Measurements from ENCODE around the gene PRKCD. TPM values are rescaled to one million over a fixed set of nuclear protein-coding genes. Genes with fewer than 3 reads are reported as not detected.

PRKCD gene
- total RNA-seq, 2 experiments from 2014 or later = 23.4 to 24.8 TPM

DNA sequence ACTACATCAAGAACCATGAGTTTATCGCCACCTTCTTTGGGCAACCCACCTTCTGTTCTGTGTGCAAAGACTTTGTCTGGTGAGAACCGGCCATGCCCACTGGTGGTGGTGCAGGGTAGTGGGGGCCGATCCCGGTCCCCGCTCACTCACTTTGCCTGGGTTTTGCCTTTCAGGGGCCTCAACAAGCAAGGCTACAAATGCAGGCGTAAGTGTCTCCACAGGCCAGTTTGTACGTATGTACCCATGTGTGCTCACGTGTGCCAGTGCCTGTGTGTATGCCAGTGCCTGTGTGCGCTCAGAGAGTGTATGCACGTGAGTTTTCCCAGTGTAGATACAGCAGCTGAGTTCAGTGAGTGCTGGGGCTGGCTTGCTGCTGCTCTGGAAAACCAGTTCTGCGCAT lies 20.5 kb downstream of the PRKCD start:
- Mint-ChIP-seq H3K36me3 (ENCODE audit: low read depth) (peaks cover 21% of the 10 kb centered on the region), H3K27me3 (no peaks in the 10 kb centered on the region), H3K9me3 (no peaks in the 10 kb centered on the region), H3K27ac (no peak overlapping the region), H3K4me3 (no peak overlapping the region), H3K4me1 (peaks cover 5% of the 10 kb centered on the region)
- ChIA-PET CTCF (interaction anchor here (0.9 to 1.3 kb wide), 3 partner anchors 10 to 44 kb away, joined by 3 read pairs; partner anchors contain the start of gene PRKCD), POLR2A (interaction anchor here (0.9 kb wide), 1 partner anchor 13 kb away, joined by 3 read pairs; no protein-coding TSS in a partner anchor)
- DNase-seq = no peak

DNA sequence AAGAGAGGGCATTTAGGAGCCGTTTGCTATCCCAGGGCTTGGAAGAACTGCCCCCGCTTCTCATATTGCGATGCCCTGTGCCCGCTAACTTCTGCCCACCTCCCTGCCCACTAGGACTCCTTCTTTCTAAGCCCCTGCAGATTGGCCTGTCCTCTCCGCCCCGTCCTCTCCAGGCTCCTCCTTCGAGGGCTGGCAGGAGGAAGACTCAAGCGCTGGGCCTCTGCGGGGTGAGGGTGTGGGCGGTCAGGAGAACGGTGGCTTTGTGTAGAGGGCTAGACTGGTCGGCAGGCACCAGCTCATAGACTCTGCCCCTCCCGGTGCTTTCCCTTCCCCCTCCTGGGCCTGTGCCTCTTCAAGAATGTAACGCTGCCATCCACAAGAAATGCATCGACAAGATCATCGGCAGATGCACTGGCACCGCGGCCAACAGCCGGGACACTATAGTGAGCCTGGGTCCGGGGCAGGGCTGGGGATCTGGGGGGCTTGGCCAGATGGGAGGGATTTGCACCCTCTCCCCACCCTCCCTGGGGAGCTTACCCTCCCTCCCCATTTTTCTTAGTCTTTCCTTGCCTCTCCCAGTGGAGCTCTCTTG lies 21.9 kb downstream of the PRKCD start:
- Mint-ChIP-seq H3K4me3 (no peak overlapping the region), H3K36me3 (ENCODE audit: low read depth) (peaks cover 21% of the 10 kb centered on the region), H3K27ac (no peak overlapping the region), H3K27me3 (no peaks in the 10 kb centered on the region), H3K4me1 (peaks cover 5% of the 10 kb centered on the region), H3K9me3 (no peaks in the 10 kb centered on the region)
- POLR2A ChIA-PET = interaction anchor here (0.9 kb wide), 1 partner anchor 13 kb away, joined by 3 read pairs; no protein-coding TSS in a partner anchor
- CTCF ChIA-PET = interaction anchor here (1.3 kb wide), 1 partner anchor 9 kb away, joined by 3 read pairs; no protein-coding TSS in a partner anchor
- no peak for DNase-seq

DNA sequence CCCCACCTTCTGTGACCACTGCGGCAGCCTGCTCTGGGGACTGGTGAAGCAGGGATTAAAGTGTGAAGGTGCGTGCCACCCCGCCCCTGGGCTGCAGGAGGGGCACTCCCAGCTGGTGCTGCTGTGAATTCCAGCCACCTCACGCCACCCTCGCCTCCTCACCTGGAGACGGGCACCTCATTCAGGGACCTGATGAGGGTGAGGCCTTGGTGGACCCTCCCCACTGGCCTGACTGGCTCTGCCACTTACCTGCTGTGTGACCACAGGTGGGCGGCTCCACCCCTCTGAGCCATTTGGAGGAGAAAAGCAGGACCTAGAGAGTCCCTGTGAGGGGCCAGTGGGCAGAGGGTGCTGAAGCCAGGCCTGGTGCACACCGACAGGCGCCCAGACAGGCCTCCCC lies 22.5 kb downstream of the PRKCD start:
- H3K27ac Mint-ChIP-seq = no peak overlapping the region
- ChIA-PET POLR2A (interaction anchor here (0.9 kb wide), 1 partner anchor 13 kb away, joined by 3 read pairs; no protein-coding TSS in a partner anchor), CTCF (no interaction called here)
- H3K4me1 Mint-ChIP-seq = peaks cover 5% of the 10 kb centered on the region
- H3K4me3 Mint-ChIP-seq = no peak overlapping the region
- DNase-seq = no peak
- peaks cover 21% of the 10 kb centered on the region for H3K36me3 Mint-ChIP-seq (ENCODE audit: low read depth)
- no peaks in the 10 kb centered on the region for H3K27me3 Mint-ChIP-seq
- no peaks in the 10 kb centered on the region for H3K9me3 Mint-ChIP-seq

DNA sequence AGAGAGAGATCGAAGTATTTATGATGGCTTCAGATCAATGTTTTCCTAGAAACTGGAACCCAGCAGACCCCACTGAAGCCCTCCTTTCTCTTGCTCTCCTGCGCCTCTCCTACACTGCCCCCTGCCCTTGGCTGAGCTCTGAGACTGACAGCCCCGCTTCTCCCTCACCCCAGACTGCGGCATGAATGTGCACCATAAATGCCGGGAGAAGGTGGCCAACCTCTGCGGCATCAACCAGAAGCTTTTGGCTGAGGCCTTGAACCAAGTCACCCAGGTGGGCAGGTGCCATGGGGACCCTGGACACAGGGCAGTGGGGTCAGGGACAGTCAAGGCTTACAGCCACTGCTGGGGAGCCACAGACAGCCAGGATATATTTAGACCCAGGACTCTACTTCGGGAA lies 23.7 kb downstream of the PRKCD start:
- Mint-ChIP-seq H3K9me3 (no peaks in the 10 kb centered on the region), H3K27ac (no peak overlapping the region), H3K4me3 (no peak overlapping the region), H3K27me3 (no peaks in the 10 kb centered on the region), H3K36me3 (ENCODE audit: low read depth) (peaks cover 15% of the 10 kb centered on the region), H3K4me1 (peaks cover 5% of the 10 kb centered on the region)
- POLR2A ChIA-PET = no interaction called here
- CTCF ChIA-PET = no interaction called here
- DNase-seq = no peak

DNA sequence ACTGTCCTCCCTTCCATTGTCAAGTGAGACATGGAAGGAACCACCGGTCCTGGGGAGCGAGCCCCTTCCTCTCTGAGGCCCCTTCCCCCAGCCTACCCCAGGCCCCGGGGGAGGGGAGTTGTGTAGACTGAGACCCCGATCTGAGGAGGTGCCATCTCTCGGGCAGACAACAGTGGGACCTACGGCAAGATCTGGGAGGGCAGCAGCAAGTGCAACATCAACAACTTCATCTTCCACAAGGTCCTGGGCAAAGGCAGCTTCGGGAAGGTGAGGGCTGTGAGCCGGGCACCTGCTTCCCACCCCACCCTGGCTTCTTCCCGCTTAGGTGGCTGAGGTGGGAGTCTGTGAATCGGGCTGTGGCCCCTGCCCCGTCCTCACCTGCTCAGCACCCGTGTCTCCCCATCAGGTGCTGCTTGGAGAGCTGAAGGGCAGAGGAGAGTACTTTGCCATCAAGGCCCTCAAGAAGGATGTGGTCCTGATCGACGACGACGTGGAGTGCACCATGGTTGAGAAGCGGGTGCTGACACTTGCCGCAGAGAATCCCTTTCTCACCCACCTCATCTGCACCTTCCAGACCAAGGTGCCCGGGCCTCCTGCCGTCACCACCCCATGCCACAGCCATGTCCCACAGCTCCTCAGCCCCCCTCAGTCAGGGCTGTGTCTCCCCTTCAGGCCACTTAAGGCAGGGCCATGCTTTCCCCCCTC lies 24.9 kb downstream of the PRKCD start:
- H3K27me3 Mint-ChIP-seq = no peaks in the 10 kb centered on the region
- H3K4me1 Mint-ChIP-seq = peaks cover 5% of the 10 kb centered on the region
- peaks cover 14% of the 10 kb centered on the region for H3K36me3 Mint-ChIP-seq (ENCODE audit: low read depth)
- no peak overlapping the region for H3K27ac Mint-ChIP-seq
- no peak overlapping the region for H3K4me3 Mint-ChIP-seq
- no peaks in the 10 kb centered on the region for H3K9me3 Mint-ChIP-seq
- ChIA-PET CTCF (interaction anchor here (0.6 kb wide), 1 partner anchor 52 kb away, joined by 3 read pairs; no protein-coding TSS in a partner anchor), POLR2A (no interaction called here)
- DNase-seq = no peak

DNA sequence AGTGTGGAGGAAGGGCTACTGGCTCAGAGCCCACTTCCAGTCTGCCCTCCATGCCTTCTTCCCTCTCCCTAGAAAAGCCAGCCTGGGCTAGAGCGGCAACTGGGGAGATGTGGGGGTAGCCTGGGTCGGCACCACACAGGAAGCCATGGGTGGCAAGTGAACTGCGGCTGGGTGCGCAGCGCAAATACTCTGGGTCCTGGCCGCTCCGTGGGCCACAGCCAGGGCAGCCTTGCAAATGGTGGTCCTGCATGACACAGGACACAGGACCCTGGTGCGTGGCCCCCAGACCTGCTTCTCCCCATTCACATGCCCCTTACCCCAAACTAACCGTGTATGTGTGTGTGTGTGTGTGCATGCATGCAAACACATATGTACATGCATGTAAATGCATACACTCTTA lies 25.7 kb downstream of the PRKCD start:
- no peak overlapping the region for H3K4me3 Mint-ChIP-seq
- no peaks in the 10 kb centered on the region for H3K9me3 Mint-ChIP-seq
- peaks cover 14% of the 10 kb centered on the region for H3K36me3 Mint-ChIP-seq (ENCODE audit: low read depth)
- CTCF ChIA-PET = no interaction called here
- no peaks in the 10 kb centered on the region for H3K27me3 Mint-ChIP-seq
- peaks cover 5% of the 10 kb centered on the region for H3K4me1 Mint-ChIP-seq
- POLR2A ChIA-PET = no interaction called here
- no peak for DNase-seq
- no peak overlapping the region for H3K27ac Mint-ChIP-seq

DNA sequence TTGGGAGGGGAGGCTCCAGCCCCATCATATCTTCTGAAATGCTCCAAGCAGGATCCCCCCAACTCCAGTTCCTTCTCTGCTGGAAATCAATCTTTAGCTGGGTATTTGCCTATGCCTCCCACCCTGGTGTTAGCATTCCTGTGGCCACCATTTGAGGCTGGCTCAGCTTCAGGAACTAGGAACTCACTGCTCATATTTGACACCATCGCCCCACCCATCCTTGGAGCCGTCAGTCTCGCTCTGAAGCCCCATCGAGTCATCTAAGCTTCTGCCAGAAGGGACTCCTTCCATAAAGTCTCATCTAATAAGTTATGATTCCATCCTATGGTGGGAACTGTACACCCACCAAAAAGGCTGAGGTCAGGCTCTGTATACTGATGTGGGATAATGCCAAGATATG lies 26.4 kb downstream of the PRKCD start:
- peaks cover 17% of the 10 kb centered on the region for H3K36me3 Mint-ChIP-seq (ENCODE audit: low read depth)
- no peaks in the 10 kb centered on the region for H3K27me3 Mint-ChIP-seq
- CTCF ChIA-PET = no interaction called here

DNA sequence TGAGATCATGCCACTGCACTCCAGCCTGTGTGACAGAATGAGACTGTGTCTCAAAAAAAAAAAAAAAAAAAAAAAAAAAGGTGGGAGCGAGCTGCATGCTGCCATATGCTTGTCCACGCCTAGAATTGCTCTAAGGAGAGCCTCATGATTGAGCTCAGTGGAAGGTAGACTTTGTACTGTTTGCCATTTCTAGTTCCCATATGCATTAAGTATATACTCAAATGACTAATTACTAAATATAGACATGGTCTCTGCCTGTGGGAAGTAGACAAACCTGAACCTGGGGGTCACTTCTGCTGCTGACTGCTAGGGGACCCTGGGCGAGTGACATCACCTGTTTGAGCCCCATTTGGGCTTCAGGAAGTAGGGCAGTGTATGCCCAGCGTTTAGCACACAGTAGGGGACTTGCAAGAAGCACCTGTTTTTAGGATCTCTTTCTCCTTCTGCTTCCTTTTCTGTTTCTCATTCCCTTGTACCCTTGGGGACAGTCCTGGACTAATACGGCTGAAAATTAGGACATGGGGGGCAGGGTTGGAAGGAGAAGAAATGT lies 27.2 kb downstream of the PRKCD start:
- no peaks in the 10 kb centered on the region for H3K27me3 Mint-ChIP-seq
- no peak for DNase-seq
- H3K4me3 Mint-ChIP-seq = no peak overlapping the region
- POLR2A ChIA-PET = interaction anchor here (0.8 kb wide), 1 partner anchor 74 kb away, joined by 3 read pairs; no protein-coding TSS in a partner anchor
- no peak overlapping the region for H3K27ac Mint-ChIP-seq
- peaks cover 17% of the 10 kb centered on the region for H3K36me3 Mint-ChIP-seq (ENCODE audit: low read depth)
- peaks cover 12% of the 10 kb centered on the region for H3K4me1 Mint-ChIP-seq
- no peaks in the 10 kb centered on the region for H3K9me3 Mint-ChIP-seq
- CTCF ChIA-PET = interaction anchor here (0.7 kb wide), 1 partner anchor 11 kb away, joined by 3 read pairs; no protein-coding TSS in a partner anchor

More for the DNA sequence above, 26.4 kb downstream of the PRKCD start:
- Mint-ChIP-seq H3K9me3 (no peaks in the 10 kb centered on the region), H3K4me1 (peaks cover 5% of the 10 kb centered on the region), H3K4me3 (no peak overlapping the region), H3K27ac (no peak overlapping the region)
- POLR2A ChIA-PET = interaction anchor here (0.8 kb wide), 1 partner anchor 73 kb away, joined by 3 read pairs; no protein-coding TSS in a partner anchor
- DNase-seq = no peak

DNA sequence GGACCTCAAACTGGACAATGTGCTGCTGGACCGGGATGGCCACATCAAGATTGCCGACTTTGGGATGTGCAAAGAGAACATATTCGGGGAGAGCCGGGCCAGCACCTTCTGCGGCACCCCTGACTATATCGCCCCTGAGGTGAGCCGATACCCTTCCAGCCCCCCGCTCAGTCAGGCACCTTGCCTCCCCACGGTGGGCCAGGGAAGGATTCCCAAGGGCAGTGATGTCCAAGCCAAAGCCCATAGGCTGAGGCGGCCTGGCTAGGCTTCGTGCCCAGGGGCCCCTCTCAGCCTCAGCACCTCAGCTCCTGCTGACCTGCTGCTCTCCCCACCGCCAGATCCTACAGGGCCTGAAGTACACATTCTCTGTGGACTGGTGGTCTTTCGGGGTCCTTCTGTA lies 27.7 kb downstream of the PRKCD start:
- no peak for DNase-seq
- H3K9me3 Mint-ChIP-seq = no peaks in the 10 kb centered on the region
- no peak overlapping the region for H3K27ac Mint-ChIP-seq
- POLR2A ChIA-PET = no interaction called here
- peaks cover 17% of the 10 kb centered on the region for H3K36me3 Mint-ChIP-seq (ENCODE audit: low read depth)
- peaks cover 14% of the 10 kb centered on the region for H3K4me1 Mint-ChIP-seq
- H3K4me3 Mint-ChIP-seq = no peak overlapping the region
- CTCF ChIA-PET = interaction anchor here (0.7 kb wide), 1 partner anchor 11 kb away, joined by 3 read pairs; no protein-coding TSS in a partner anchor
- H3K27me3 Mint-ChIP-seq = no peaks in the 10 kb centered on the region

DNA sequence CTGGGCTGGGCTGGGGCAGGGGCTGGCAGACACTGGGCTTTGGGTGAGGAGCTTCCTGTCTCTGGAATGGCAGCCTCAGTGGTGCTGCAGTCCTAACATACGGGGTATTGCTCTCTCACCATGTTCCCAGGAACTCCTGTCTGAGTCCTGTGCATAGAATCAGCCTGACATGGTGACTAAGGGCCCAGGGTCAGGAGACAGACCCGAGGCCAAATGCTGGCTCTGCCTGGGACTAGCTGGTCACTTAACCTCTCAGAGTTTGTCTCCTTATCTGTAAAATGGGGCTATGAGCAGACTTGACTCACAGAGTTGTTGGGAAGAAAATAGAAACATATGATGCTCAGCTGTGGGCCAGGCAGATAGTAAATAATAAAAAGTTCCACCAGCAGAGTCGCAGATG lies 28.3 kb downstream of the PRKCD start:
- H3K9me3 Mint-ChIP-seq = no peaks in the 10 kb centered on the region
- ChIA-PET POLR2A (interaction anchor here (0.5 to 0.6 kb wide), 2 partner anchors 234 to 296 kb away, joined by 3 to 5 read pairs; no protein-coding TSS in a partner anchor), CTCF (no interaction called here)
- H3K4me1 Mint-ChIP-seq = peaks cover 14% of the 10 kb centered on the region
- H3K27me3 Mint-ChIP-seq = no peaks in the 10 kb centered on the region
- H3K27ac Mint-ChIP-seq = no peak overlapping the region
- no peak for DNase-seq
- H3K4me3 Mint-ChIP-seq = no peak overlapping the region
- peaks cover 17% of the 10 kb centered on the region for H3K36me3 Mint-ChIP-seq (ENCODE audit: low read depth)

DNA sequence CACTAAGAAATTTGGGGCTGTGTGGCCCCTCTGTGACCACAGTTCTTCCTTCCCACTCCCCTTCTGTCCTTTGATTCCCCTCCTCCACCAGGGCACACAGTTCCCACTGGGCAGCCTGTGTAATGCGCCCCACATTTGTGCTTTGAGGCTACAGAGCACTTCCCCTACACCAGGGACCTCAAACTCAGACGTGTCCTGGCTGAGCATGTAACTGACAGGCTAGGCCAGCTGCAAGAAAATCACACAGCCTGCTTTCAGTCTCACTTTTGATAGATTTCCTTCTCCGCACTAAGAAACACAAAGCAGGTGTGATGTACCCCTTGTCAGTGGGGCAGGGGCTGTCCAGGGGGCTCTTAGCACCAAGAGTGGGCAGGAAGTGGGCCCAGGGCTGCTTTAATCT lies 29.6 kb downstream of the PRKCD start:
- H3K9me3 Mint-ChIP-seq = no peaks in the 10 kb centered on the region
- peaks cover 15% of the 10 kb centered on the region for H3K4me1 Mint-ChIP-seq
- DNase-seq = no peak
- H3K4me3 Mint-ChIP-seq = no peak overlapping the region
- CTCF ChIA-PET = interaction anchor here (1.2 to 2.6 kb wide), 3 partner anchors 8 to 81 kb away, joined by 3 to 14 read pairs (median 3); no protein-coding TSS in a partner anchor
- POLR2A ChIA-PET = interaction anchor here (1.2 to 1.4 kb wide), 2 partner anchors 20 to 27 kb away, joined by 3 read pairs; no protein-coding TSS in a partner anchor
- H3K27me3 Mint-ChIP-seq = no peaks in the 10 kb centered on the region
- peaks cover 11% of the 10 kb centered on the region for H3K36me3 Mint-ChIP-seq (ENCODE audit: low read depth)
- no peak overlapping the region for H3K27ac Mint-ChIP-seq

DNA sequence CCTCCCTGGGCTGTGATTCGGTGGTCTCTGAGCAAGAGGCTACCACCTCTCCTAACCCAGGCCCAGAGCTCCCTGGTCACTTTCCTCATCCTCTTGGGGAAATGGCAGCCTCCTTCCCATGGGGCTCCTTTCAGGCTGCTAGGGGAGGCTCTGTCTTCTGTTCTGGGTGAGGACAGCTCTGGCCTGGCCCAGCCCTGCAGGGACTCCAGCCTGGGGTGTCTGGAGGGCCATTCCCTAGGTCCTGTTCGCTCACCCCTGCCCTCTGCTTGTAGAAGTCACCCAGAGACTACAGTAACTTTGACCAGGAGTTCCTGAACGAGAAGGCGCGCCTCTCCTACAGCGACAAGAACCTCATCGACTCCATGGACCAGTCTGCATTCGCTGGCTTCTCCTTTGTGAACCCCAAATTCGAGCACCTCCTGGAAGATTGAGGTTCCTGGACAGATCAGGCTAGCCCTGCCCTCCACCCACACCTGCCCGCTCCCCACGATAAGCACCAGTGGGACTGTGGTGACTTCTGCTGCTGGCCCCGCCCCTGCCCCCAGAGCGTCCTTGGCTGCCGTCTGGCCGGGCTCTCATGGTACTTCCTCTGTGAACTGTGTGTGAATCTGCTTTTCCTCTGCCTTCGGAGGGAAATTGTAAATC lies 30.9 kb downstream of the PRKCD start:
- H3K27ac Mint-ChIP-seq = no peak overlapping the region
- no peak overlapping the region for H3K4me3 Mint-ChIP-seq
- DNase-seq = no peak
- no peaks in the 10 kb centered on the region for H3K27me3 Mint-ChIP-seq
- H3K4me1 Mint-ChIP-seq = peaks cover 21% of the 10 kb centered on the region
- peaks cover 11% of the 10 kb centered on the region for H3K36me3 Mint-ChIP-seq (ENCODE audit: low read depth)
- ChIA-PET CTCF (interaction anchor here (0.8 to 2.6 kb wide), 5 partner anchors 10 to 82 kb away, joined by 3 to 14 read pairs (median 8); no protein-coding TSS in a partner anchor), POLR2A (interaction anchor here (1.2 kb wide), 1 partner anchor 29 kb away, joined by 3 read pairs; no protein-coding TSS in a partner anchor)
- no peaks in the 10 kb centered on the region for H3K9me3 Mint-ChIP-seq

Measured in activated CD4-positive, alpha-beta memory T cell treated with anti-CD3 and anti-CD28 coated beads, Interleukin-2, amount 10 ng/mL, durations not matched to agents 7 days and 5 days (primary cell).